Stimulated activated CD8-positive, alpha-beta memory T cell treated with anti-CD3 and anti-CD28 coated beads, Interleukin-4, amount 100 ng/mL, for 1 hour (primary cell): ENCODE data around the gene ROBO1.
"Not testable (repeated sequence)": the region's sequence is repeated elsewhere in the genome, so short reads cannot be mapped to it uniquely, and the experiment has no call there.

Experiments
- DNase-seq, 2 donors: peaks; one replicate each; pipeline ENCODE4 v3.0.0-alpha.2; 2020; ENCODE audit warnings: low read depth in 2 of 2, low spot score in 1 of 2

The ROBO1 gene

GRCh38 chr3:78761126-78761525, 1006.7 kb downstream of the ROBO1 start:
- DNase-seq, result no peak

DNA sequence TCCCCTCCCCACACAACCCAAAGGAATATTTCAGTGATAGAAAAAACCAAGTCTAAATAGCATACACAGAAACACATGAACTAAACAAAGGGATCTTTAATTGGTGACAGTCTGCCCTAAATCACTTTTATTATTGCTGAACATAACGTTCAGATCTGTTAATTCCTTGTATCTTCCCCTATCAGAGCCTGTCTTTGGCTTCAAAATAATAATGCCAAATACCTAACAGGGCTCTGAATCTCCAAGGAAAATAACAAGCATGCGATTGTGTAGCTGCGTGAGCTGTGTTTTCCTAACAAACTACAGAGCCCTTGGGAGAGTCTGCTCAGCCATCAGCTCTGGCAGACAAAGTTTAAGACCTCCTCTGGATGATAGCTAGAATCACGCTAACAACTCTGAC, 1010.1 kb downstream of the ROBO1 start:
- no peak for DNase-seq

GRCh38 chr3:78754066-78754743, 1013.6 kb downstream of the ROBO1 start:
- no peak for DNase-seq

DNA sequence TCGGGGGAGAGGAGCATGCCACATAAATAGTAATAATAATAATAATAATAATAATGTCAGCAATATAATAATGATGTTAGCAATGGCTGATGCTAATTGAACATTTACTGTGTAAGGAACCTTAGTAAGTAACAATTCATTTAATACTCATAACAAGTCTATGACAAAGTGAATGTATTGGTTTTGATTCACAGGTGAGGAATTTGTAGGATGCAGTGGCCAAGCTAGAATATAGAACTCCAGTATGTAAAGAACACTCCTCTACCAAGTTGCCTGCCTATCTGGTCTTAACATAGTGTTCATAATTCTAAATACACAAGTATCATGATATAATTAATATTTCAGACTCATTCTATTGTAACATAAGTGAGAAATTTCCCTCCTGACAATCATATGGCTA, 1016.5 kb downstream of the ROBO1 start:
- no peak for DNase-seq

GRCh38 chr3:78750291-78750690, 1017.5 kb downstream of the ROBO1 start:
- not testable (repeated sequence) for DNase-seq

- DNase-seq, result no peak
These were observed 1018.7 kb downstream of the ROBO1 start for GRCh38 chr3:78749056-78749455.

DNA sequence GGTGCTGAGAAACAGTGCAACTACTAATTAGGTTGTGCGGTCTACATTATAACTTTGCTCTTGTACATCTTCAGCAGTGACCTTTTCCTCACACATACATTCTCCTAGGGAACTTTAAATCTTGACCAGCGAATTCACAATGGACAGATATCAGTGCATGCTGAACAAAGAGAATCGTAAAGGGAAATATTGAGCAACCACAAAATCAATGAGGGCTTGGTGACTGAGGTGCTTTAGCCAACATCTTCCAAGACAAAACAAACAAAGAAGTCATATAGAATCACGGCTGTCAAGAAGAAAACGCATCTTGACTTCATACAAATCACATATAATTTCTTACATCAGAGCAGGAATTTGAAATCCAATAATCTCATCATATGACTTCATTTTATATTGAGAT, 1022.0 kb downstream of the ROBO1 start:
- DNase-seq, result no peak

GRCh38 chr3:78742491-78742890, 1025.3 kb downstream of the ROBO1 start:
- DNase-seq, result no peak

GRCh38 chr3:78742041-78742440, 1025.8 kb downstream of the ROBO1 start:
- DNase-seq, result no peak

GRCh38 chr3:78741066-78741645, 1026.6 kb downstream of the ROBO1 start:
- DNase-seq, result no peak

DNA sequence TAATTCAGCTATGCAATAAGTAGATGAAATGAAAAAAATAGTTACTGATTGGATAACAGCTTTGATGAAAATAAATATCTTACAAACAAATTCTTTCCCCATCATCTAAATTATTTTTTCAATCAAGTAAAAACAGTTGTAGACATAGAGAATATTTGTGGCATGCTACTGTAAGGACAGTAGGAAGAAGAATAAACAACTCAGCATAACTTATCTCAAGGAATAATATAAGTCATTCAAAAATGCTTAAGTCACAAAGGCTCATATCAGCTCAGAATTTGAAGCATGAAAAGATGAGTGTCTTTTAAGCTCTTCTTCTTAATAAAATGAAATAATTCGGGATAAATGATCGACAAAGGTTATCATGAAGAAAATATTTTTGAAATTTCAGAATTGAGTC, 1029.0 kb downstream of the ROBO1 start:
- no peak for DNase-seq

DNA sequence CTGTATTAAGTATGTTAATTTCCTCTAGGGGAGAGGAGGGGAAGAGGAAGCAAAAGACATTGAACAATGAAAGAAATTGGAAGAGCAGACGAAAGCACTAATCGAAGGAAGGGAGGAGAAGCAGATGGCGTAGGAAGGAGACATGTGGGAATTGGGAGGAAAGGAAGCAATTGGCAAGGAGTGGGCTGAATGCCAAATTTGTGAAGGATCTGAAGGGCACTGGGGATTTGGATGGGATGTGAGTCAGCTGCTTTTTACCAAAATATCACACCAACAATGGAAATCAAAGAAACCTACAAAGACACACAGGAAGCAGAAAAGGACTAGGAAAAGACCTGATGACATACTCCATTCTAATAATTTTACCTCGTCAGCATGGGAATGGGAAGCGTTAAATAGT, 1029.8 kb downstream of the ROBO1 start:
- no peak for DNase-seq

- no peak for DNase-seq
These were observed 1030.9 kb downstream of the ROBO1 start for GRCh38 chr3:78736863-78737262.

GRCh38 chr3:78734048-78734637, 1033.7 kb downstream of the ROBO1 start:
- DNase-seq, result no peak

DNA sequence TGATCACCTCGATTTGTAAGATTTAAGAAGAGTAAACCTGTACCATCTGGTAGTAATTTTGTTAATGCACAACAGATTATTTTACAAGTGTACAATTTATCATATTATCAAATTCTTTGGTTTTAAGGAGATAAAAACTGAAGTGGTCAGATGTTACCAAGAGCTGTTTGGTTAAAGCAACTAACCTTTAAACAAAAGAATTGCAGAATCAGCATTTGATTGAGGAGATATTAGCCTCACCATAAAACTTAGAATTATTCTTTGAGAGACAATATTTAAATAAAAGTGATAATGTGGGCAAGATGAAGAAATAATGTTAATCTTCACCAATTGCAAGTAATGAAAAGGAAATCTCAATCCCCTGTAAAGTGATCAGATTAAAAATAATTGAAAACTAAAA, 1034.9 kb downstream of the ROBO1 start:
- DNase-seq, result no peak

- no peak for DNase-seq
These were observed 1035.3 kb downstream of the ROBO1 start for GRCh38 chr3:78732471-78732870.

DNA sequence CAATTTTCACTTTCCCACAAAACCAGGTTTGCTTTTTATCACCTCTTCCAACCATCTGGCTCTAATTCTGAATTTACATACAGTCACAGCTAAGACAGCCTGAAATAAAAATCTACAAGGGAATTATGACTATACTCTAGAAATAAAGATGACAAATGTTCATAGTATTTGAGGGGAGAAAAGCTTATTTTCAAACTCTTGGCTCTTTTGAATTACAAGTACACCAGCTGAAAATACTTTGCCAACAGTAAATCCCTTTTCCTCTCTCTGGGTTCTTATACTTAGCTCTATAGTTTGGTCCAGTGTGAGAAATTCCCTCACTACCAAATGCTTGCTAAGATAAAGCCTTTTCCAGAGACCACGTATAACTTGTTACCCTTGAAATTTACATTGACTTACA, 1037.9 kb downstream of the ROBO1 start:
- no peak for DNase-seq

- no peak for DNase-seq
These were observed 1039.2 kb downstream of the ROBO1 start for GRCh38 chr3:78728406-78729145.

DNA sequence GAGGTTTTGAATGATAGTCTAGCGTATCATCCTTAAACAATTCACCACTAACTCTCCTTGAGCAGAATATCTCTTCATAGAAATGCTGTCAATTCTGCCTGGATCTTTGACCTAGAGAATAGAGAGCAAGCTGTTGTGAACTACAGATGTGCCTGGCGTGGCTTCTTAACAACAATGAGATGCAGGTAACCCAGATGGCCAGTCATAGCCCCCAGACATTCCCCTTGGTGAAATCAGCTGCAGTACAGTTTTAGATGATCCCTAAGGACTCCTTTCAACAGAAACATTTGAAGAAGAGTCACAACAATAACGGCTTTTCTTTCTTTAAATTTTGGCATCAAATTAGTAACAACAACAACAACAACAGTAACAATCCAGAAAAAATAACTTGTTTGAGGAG, 1041.3 kb downstream of the ROBO1 start:
- DNase-seq, result no peak

GRCh38 chr3:78725703-78726246, 1042.0 kb downstream of the ROBO1 start:
- DNase-seq, result no peak

DNA sequence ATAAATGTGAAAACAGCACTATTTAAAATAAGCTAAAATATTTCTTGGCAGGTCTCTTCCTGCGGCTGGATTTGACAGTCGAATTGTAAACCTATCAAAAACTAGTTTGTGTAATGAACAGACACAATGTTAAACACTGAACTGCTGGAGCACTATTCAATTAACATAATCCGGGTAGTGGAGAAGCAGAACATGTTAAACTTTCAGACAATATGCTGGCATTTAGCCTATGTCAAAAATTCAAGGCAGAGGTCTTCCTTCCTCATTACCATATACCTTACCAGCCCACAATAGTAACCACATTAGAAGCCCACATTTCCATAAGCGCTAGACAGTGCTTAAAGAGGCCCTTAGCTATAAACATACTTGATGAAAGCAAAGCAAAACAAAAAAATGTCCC, 1042.9 kb downstream of the ROBO1 start:
- no peak for DNase-seq

DNA sequence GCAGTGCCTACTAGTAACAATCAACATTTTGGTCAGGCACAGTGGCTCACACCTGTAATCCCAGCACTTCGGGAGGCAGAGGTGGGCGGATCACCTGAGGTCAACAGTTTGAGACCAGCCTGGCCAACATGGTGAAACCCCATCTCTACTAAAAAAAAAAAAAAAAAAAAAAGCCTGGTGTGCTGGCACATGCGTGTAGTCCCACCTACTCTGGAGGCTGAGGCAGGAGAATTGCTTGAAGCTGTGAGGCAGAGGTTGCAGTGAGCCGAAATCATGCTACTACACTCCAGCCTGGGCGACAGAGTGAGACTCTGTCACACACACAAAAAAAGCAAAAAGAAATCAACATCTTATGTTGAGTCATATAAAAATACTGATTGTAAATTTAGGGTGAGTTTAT, 1043.4 kb downstream of the ROBO1 start:
- not testable (repeated sequence) for DNase-seq
